Psoas muscle (tissue), 8 donors: Measurements from ENCODE around the gene OOSP1. TPM values are rescaled to one million over a fixed set of nuclear protein-coding genes. Genes with fewer than 3 reads are reported as not detected.

Experiments
- ATAC-seq, 4 donors: fragments of 200-7000 bp; cut with Tn5 transposase; one replicate each; pipeline ENCODE4 v1.9.1; 2020; ENCODE audit warnings: moderate library complexity in 3 of 4, mild to moderate bottlenecking in 2 of 4
- DNase-seq, 2 donors: peaks; one replicate each; pipeline ENCODE4 v3.0.0-alpha.2; 2020
- H3K27ac ChIP-seq: fragments of 200-600 bp; one replicate; pipeline ENCODE4 v1.8.0; 2022
- H3K27me3 ChIP-seq, 3 donors: fragments of 200-600 bp in 1 of 3; one replicate each; pipeline versions ENCODE4 v1.6.1 to v1.8.0; 2013 to 2022; ENCODE audit warnings: low read length in 2 of 3, mild to moderate bottlenecking in 2 of 3, moderate library complexity in 1 of 3; ENCODE audit not compliant: insufficient read depth in 3 of 3
- H3K36me3 ChIP-seq, 2 donors: fragments of 200-600 bp in 1 of 2; one replicate each; pipeline versions ENCODE4 v1.6.1 to v1.8.0; 2013 to 2022; ENCODE audit warnings: low read depth in 1 of 2, mild to moderate bottlenecking in 1 of 2, moderate library complexity in 1 of 2; ENCODE audit not compliant: insufficient read depth in 1 of 2
- H3K4me1 ChIP-seq: fragments of 200-600 bp; one replicate; pipeline ENCODE4 v1.8.0; 2022
- H3K4me3 ChIP-seq: fragments of 200-600 bp; one replicate; pipeline ENCODE4 v1.8.0; 2022; ENCODE audit warnings: mild to moderate bottlenecking
- H3K9me3 ChIP-seq: fragments of 200-600 bp; one replicate; pipeline ENCODE4 v1.8.0; 2022
- CTCF ChIP-seq: fragments of 200-600 bp; IDR thresholded peaks from one replicate; pipeline ENCODE4 v1.8.0; 2022; ENCODE audit warnings: antibody characterized with exemption
- WGBS, 3 donors: extraction: QIAGEN DNeasy Blood & Tissue Kit; methylation state at CpG; one replicate each; pipeline versions ENCODE4 v1.1.6 to v1.1.7; 2013; 5-methylcytosine and 5-hydroxymethylcytosine counted together
- intact Hi-C, 2 donors: fragments of 100-400 bp; cut with DNase I; formaldehyde crosslinking; loops; one replicate each; pipeline versions ENCODE4 v1.11.0 to v1.14.2; 2022
- polyA plus RNA-seq, 3 donors: library from polyadenylated mRNA; stranded (reverse); fragments of 200-250 nt; gene quantifications; one replicate each; pipeline ENCODE4 v1.2.3, GENCODE V29; 2013
- total RNA-seq, 4 donors: library from RNA; stranded (reverse); fragmentation: NEBNext Ultra II Directional in 2 of 4; extraction: Animal tissue kit (Norgen Biotek cat#: 25700) in 2 of 4; gene quantifications; one replicate each; pipeline versions ENCODE4 v1.2.1 to v1.2.4, GENCODE V29; 2021 to 2023
- donor health status: healthy with polysubstance abuse.
- donor health status: DM: no; HTN: no; CAD: no; lungs with moderate emphysema.
- donor health status: Bipolar disorder and iron deficiency.
- donor health status: healthy.
- donor health status: DM: yes; HTN: yes; CAD: no.
- donor health status: DM: no; HTN: no; CAD: no.
- donor health status: DM: no; HTN: no; CAD: no.
- donor health status: DM: yes; HTN: yes; CAD: no.

The OOSP1 gene
- total and polyA plus RNA-seq, 7 donors: 0.22 TPM; not detected in 6

GRCh38 chr11:60005360-60005759 lies 67.1 kb downstream of the OOSP1 start:
- 80 to 88% (median 86%) methylated on average over 1 of the region's 1 CpG for WGBS, 3 donors
- no peaks in the 10 kb centered on the region for H3K36me3 ChIP-seq
- H3K9me3 ChIP-seq: no peaks in the 10 kb centered on the region
- no peak for DNase-seq
- no peak overlapping the region for H3K4me3 ChIP-seq
- no peaks in the 10 kb centered on the region for H3K4me1 ChIP-seq
- H3K27me3 ChIP-seq: no peaks in the 10 kb centered on the region
- no peak for ATAC-seq
- H3K27ac ChIP-seq: no peak overlapping the region
- intact Hi-C loops: no loop called here
- TF ChIP-seq CTCF: no peak

Other genes with a start within 250 kb of the OOSP1 start
- not detected for gene OR10V1, start 224.6 kb upstream of the OOSP1 start, total RNA-seq
- not detected for gene OR10V1, start 224.6 kb upstream of the OOSP1 start, polyA plus RNA-seq
- gene STX3, start 183.1 kb upstream of the OOSP1 start, total RNA-seq: 10 to 100 TPM in 1 of 4 donors, 1 to 10 TPM in 3; 7.3 to 11.1 (median 9.4) TPM
- 1 to 10 TPM; 3.8 to 6.1 (median 4.7) TPM for gene STX3, start 183.1 kb upstream of the OOSP1 start, polyA plus RNA-seq
- gene MRPL16, start 127.7 kb upstream of the OOSP1 start, total RNA-seq: 10 to 100 TPM; 37.8 to 53.9 (median 50.4) TPM
- gene MRPL16, start 127.7 kb upstream of the OOSP1 start, polyA plus RNA-seq: 10 to 100 TPM; 50.2 to 92.7 (median 55.3) TPM
- not detected for gene CBLIF, start 92.9 kb upstream of the OOSP1 start, total RNA-seq
- under 1 TPM in 1 of 3 donors, not detected in 2; 0.05 TPM for gene CBLIF, start 92.9 kb upstream of the OOSP1 start, polyA plus RNA-seq
- under 1 TPM in 1 of 4 donors, not detected in 3; 0.44 TPM for gene TCN1, start 71.9 kb upstream of the OOSP1 start, total RNA-seq
- gene TCN1, start 71.9 kb upstream of the OOSP1 start, polyA plus RNA-seq: not detected
- gene OOSP3, start 59.6 kb upstream of the OOSP1 start, total RNA-seq: not detected
- not detected for gene OOSP3, start 59.6 kb upstream of the OOSP1 start, polyA plus RNA-seq
- not detected for gene OOSP4A, start 25.6 kb downstream of the OOSP1 start, total RNA-seq
- not detected for gene OOSP4A, start 25.6 kb downstream of the OOSP1 start, polyA plus RNA-seq
- not detected for gene OOSP4B, start 78.7 kb downstream of the OOSP1 start, total RNA-seq
- not detected for gene OOSP4B, start 78.7 kb downstream of the OOSP1 start, polyA plus RNA-seq
- not detected for gene OOSP2, start 102.0 kb downstream of the OOSP1 start, total RNA-seq
- gene OOSP2, start 102.0 kb downstream of the OOSP1 start, polyA plus RNA-seq: not detected
- gene MS4A3, start 118.2 kb downstream of the OOSP1 start, total RNA-seq: not detected
- gene MS4A3, start 118.2 kb downstream of the OOSP1 start, polyA plus RNA-seq: under 1 TPM in 1 of 3 donors, not detected in 2; 0.03 TPM
- under 1 TPM; 0.17 to 0.55 (median 0.31) TPM for gene MS4A2, start 150.2 kb downstream of the OOSP1 start, total RNA-seq
- under 1 TPM in 2 of 3 donors, not detected in 1; 0.01 to 0.05 TPM for gene MS4A2, start 150.2 kb downstream of the OOSP1 start, polyA plus RNA-seq
- 10 to 100 TPM; 14.7 to 22.6 (median 18.0) TPM for gene MS4A6A, start 244.7 kb downstream of the OOSP1 start, total RNA-seq
- gene MS4A6A, start 244.7 kb downstream of the OOSP1 start, polyA plus RNA-seq: 10 to 100 TPM in 1 of 3 donors, 1 to 10 TPM in 2; 2.9 to 11.6 (median 4.2) TPM